Stimulated activated CD8-positive, alpha-beta memory T cell treated with anti-CD3 and anti-CD28 coated beads, Interleukin-12 subunit alpha, Interleukin-12 subunit beta, amount 100 ng/mL, for 24 hours (primary cell): Measurements from ENCODE around the gene NPW.
A peak's percentile ranks its signal among the peaks of the same experiment; 100 is the strongest.

Source experiments
- DNase-seq: peaks from one replicate; pipeline ENCODE4 v3.0.0-alpha.2; 2020; ENCODE audit errors: extremely low read depth

Gene NPW

GRCh38 chr16:2019518-2019920 is at the start of gene NPW:
NPW (plus strand) TSS chr16:2019785.
- DNase-seq = no peak

- peak; percentile 91 for DNase-seq
Observed at GRCh38 chr16:1971796-1972489, 47.6 kb upstream of the NPW start, which contains the start of gene TBL3. TBL3 (plus strand) TSS chr16:1972053; CDS start chr16:1972165, 112 bp downstream.

- no peak for DNase-seq
Observed at GRCh38 chr16:1972490-1972877, 47.1 kb upstream of the NPW start.

- no peak for DNase-seq
Observed at GRCh38 chr16:1973461-1974156, 46.0 kb upstream of the NPW start.

- DNase-seq = no peak
Observed at GRCh38 chr16:1974157-1975070, 45.2 kb upstream of the NPW start.

- no peak for DNase-seq
Observed at GRCh38 chr16:1975432-1976215, 44.0 kb upstream of the NPW start.

GRCh38 chr16:1976216-1976520 is 43.4 kb upstream of the NPW start:
- no peak for DNase-seq

- DNase-seq = no peak
Observed at GRCh38 chr16:1976951-1977874, 42.4 kb upstream of the NPW start.

GRCh38 chr16:1977875-1978268 is 41.7 kb upstream of the NPW start:
- DNase-seq = no peak

GRCh38 chr16:1978476-1979120 is 41.0 kb upstream of the NPW start:
- DNase-seq = no peak

GRCh38 chr16:1979271-1980029 is 40.1 kb upstream of the NPW start:
- DNase-seq = no peak

GRCh38 chr16:1980030-1980769 is 39.4 kb upstream of the NPW start:
- DNase-seq = no peak

- no peak for DNase-seq
Observed at GRCh38 chr16:1980770-1981087, 38.9 kb upstream of the NPW start.

GRCh38 chr16:1981398-1981836 is 38.2 kb upstream of the NPW start, which contains the start of gene NOXO1:
NOXO1 (minus strand) TSS chr16:1981469; CDS start chr16:1981179, 290 bp downstream.
- no peak for DNase-seq

- DNase-seq = no peak
Observed at GRCh38 chr16:1982013-1982433, 37.6 kb upstream of the NPW start.

GRCh38 chr16:1982991-1983543 is 36.5 kb upstream of the NPW start:
- no peak for DNase-seq

GRCh38 chr16:1983544-1984346 is 35.8 kb upstream of the NPW start, which contains the start of gene GFER:
GFER (plus strand) TSS chr16:1984193; CDS start chr16:1984219, 26 bp downstream.
- DNase-seq = no peak
